SU-DHL-6 (cell line): ENCODE results near the gene ZFYVE26.

Experiments
- EZH2phosphoT487 ChIP-seq: fragments of 200-600 bp; sonication (generic), shearing (Covaris generic); conservative IDR thresholded peaks from 2 replicates; pipeline ENCODE4 v1.6.1; 2018; ENCODE audit warnings: mild to moderate bottlenecking, antibody characterized with exemption, low read length, moderate library complexity, mixed read lengths
- TF ChIP-seq, protein P1 (sequence below): fragments of 200-600 bp; sonication (generic); IDR thresholded peaks from one replicate; pipeline ENCODE4 v1.5.1; 2017; ENCODE audit warnings: antibody characterized with exemption, mild to moderate bottlenecking, low read length, moderate library complexity; ENCODE audit not compliant: insufficient read depth, poor library complexity, severe bottlenecking

GRCh38 chr14:67725171-67725570 lies 91.2 kb downstream of the ZFYVE26 start:
- TF ChIP-seq, protein P1, sequence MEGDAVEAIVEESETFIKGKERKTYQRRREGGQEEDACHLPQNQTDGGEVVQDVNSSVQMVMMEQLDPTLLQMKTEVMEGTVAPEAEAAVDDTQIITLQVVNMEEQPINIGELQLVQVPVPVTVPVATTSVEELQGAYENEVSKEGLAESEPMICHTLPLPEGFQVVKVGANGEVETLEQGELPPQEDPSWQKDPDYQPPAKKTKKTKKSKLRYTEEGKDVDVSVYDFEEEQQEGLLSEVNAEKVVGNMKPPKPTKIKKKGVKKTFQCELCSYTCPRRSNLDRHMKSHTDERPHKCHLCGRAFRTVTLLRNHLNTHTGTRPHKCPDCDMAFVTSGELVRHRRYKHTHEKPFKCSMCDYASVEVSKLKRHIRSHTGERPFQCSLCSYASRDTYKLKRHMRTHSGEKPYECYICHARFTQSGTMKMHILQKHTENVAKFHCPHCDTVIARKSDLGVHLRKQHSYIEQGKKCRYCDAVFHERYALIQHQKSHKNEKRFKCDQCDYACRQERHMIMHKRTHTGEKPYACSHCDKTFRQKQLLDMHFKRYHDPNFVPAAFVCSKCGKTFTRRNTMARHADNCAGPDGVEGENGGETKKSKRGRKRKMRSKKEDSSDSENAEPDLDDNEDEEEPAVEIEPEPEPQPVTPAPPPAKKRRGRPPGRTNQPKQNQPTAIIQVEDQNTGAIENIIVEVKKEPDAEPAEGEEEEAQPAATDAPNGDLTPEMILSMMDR = no peak
- no peak for TF ChIP-seq EZH2phosphoT487
